Gastrocnemius medialis (tissue), 4 donors: Measurements from ENCODE around the gene MT1B.

Experiments
- POLR2A ChIP-seq, 2 donors: fragments of 450-650 bp; IDR thresholded peaks; one replicate each; pipeline ENCODE4 v1.6.1; 2017; ENCODE audit warnings: antibody characterized with exemption in 2 of 2, mild to moderate bottlenecking in 2 of 2, moderate library complexity in 2 of 2
- TF ChIP-seq, protein P1 (sequence below), 5 experiments: fragments of 450-650 bp in 3 of 5; fragments of 200-600 bp in 2 of 5; sonication (generic) in 2 of 5; IDR thresholded peaks in 4 of 5; conservative IDR thresholded peaks in 1 of 5; 1 replicate in 4 of 5; 2 replicates in 1 of 5; pipeline ENCODE4 v1.5.1; 2016 to 2019; ENCODE audit warnings: antibody characterized with exemption in 5 of 5, mild to moderate bottlenecking in 3 of 5, moderate library complexity in 3 of 5

GRCh38 chr16:56617212-56618085, 34.2 kb upstream of the MT1B start:
- TF ChIP-seq, protein P1, sequence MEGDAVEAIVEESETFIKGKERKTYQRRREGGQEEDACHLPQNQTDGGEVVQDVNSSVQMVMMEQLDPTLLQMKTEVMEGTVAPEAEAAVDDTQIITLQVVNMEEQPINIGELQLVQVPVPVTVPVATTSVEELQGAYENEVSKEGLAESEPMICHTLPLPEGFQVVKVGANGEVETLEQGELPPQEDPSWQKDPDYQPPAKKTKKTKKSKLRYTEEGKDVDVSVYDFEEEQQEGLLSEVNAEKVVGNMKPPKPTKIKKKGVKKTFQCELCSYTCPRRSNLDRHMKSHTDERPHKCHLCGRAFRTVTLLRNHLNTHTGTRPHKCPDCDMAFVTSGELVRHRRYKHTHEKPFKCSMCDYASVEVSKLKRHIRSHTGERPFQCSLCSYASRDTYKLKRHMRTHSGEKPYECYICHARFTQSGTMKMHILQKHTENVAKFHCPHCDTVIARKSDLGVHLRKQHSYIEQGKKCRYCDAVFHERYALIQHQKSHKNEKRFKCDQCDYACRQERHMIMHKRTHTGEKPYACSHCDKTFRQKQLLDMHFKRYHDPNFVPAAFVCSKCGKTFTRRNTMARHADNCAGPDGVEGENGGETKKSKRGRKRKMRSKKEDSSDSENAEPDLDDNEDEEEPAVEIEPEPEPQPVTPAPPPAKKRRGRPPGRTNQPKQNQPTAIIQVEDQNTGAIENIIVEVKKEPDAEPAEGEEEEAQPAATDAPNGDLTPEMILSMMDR (IDR thresholded peaks at IDR 0.05 in 4 of 5, conservative IDR thresholded peaks at IDR 0.05 in 1 of 5) = peak in 2 of 5 experiments; percentile 15 to 29
- peak; percentile 48 to 49 for TF ChIP-seq POLR2A (IDR thresholded peaks at IDR 0.05)
